Stimulated activated CD4-positive, alpha-beta T cell treated with anti-CD3 and anti-CD28 coated beads, Interleukin-4, amount 100 ng/mL, for 48 hours (primary cell): Measurements from ENCODE around the gene LRRC4C.

Source experiments
- DNase-seq, 2 donors: peaks; one replicate each; pipeline ENCODE4 v3.0.0-alpha.2; 2020; ENCODE audit warnings: low read depth in 2 of 2

LRRC4C gene

DNA sequence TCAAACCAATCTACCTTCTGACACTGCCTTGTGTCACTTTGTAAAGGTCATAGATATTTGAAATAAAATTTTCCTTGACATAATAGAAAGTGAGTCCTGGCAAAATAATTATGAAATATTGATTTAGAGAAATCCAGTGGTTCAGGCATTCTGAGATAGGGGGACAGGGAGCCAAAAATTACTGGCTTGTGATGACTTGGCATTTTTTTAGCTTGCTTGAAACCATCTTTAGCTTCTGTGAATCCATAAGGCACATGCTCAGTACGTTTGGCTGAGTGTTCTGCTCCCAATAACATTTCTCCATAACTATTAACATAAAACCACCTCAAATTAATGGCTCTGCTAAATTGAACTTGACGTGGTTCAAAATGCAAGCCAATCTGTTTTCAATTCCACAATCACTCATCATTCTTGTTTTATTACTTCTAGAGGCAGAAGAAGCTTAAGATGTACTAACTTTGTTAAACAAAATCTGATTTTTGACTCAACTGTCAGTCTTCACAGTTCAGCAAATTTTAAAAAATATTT, 209.0 kb downstream of the LRRC4C start:
- no peak for DNase-seq

DNA sequence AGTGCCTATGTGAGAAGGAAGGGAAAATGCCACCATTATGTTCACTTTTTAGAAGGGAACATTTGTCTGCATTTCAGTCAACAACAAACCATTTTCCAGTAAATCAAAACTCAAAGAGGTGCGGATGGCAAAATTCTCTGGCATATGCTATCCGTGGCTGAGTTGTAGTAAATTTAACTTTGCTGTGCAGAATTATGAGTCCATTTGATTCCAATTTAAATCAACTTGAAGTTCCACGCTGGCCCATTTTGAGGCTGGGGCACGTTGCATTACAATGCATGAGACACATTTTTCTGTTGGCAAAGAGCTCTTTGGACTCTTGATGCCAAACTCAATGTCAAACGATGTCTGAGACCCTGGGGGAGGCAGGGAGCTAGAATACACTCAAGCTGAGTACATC, 211.8 kb downstream of the LRRC4C start:
- DNase-seq, result no peak

DNA sequence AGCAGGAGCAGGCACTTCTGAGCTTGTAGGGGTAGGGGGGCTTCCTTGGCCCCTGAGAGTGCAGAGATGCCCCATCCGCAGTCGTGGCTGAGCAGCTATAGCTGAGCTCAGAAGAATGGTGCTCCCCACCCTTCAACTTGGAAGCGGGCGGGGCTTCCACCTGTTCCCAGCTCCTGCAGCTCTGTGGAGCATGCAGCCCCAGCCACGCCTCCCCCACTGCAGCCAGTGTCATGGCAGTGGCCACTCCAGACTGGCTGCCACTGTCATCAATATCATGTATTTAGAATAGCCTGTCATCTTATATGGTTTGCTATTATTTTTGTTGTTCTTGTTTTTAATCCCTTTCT, 213.1 kb downstream of the LRRC4C start:
- DNase-seq, result no peak

DNA sequence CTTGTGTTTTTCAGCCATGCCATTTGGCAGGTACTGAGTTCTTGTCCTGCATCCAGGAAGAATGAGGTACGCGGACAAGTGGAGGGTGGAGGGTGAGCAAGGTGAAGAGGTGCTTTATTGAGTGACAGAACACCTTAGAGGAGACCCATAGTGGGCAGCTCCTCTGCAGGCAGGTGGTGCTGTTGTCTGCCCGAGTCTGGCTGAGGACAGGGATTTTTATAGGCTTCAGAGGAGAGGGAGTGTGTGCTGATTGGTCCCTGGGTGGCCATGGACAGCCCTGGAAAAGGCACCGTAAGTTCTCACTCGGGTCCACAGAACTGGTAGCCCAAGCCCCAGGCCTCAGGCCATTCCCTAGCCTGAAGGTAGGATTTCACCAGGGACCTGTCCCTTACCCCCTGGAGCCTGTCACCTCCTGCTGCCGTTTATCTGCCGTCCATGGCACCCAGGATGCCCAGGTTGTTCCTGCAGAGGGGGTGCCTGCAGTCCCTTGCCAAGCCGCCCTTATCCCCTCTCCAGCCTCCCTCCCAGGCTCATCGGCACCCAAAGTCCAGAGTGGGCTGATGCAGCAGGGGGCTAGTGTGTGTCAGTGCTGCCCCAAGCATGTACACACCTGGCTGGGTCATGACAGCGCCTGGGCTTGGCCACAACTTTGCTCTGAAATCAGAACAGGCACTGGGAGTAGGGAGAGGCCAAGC, 213.6 kb downstream of the LRRC4C start:
- DNase-seq, result no peak

DNA sequence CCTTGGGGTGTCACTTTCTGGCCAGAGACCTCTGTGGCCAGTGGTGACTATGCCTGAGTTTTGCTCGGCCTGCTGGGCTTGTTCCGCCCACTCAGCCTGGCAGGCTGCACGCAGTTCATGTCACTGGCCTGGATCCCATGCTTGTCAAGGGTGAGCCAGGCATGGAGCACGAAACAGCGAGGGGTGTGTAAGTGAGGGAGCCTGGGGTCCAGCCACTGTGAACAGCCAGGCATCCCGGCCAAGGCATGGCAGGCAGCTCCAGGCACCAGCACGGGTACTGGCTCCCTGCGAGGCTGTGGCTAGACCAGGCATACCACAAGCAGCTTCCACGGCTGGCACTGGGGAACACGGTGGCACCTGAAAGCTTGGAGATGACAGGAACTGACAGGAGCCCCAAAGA, 214.3 kb downstream of the LRRC4C start:
- no peak for DNase-seq

DNA sequence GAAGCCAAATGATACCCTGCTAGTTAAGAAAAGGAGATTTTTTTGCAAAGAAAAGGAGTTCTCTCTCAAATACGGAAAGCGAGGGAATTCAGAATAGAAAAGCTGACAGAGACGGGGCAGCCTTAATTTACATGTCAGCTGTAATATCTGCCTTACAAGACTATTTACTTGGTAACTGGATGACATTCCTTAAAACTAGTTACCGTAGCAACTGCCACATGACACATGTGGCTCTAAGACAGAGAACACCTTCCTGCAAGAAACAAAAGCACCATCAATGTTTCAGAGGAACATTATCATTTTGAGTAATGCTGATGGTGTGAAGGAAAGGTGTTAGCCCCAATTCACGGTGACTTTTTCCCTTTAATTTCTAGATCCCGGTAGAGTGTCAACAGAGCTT, 222.1 kb downstream of the LRRC4C start:
- DNase-seq, result no peak

GRCh38 chr11:41235668-41236067, 223.8 kb downstream of the LRRC4C start:
- no peak for DNase-seq

DNA sequence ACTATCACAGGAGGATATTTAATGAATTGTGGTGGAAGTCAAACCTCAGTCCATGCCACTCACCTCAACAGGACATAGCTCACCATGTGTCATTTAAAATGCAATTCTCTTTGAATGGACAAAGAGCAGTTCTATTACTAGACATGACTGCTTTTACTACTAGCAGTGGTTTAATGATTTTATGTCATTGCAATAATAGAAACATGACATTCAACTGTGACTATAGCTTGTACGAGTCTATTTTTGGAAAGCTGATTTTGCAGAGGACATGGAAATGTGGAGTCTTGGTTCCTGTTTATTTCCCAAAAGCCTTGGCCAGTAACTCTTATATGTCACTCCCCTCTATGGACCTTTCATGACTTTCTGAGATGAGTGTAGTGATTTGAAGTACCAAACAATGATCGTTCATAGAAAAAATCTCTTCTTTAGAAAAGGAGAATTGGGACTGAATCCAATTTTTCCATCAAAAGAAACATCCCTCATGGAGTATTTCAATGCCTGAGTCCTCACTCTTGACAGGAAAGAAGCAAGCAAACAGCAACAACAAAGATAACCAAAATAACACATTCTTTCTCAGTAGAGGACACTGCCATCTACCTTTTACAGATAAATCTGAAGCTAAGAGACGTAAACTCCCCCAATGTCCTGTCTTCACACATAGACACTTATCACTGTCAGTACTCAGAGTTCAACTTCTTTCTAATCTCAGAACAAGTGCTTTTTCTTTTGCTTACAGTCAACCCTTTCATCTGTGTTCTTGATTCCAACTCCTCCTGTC, 233.4 kb downstream of the LRRC4C start:
- DNase-seq, result no peak

DNA sequence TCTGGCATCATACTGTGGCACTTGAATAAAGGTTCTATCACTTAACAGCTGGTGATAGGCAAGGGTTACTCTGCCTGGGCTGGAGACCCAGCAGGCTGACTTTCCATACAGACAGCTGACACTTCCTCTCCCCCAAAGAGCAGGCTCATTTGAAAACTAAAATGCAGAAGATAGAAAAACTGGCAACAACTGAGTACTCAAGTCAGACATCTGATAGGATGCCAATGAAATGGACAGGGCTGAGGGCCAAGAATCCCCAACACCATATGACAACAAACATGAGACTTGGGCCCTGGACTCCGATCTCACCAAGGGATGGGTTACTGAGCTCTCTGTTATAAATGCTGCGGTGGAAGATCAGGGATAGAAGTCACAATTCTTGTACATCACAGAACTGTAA, 237.2 kb downstream of the LRRC4C start:
- DNase-seq, result no peak

- no peak for DNase-seq
These were observed 253.1 kb downstream of the LRRC4C start for GRCh38 chr11:41206388-41206787.

- DNase-seq, result peak in 1 of 2 donors; percentile 3
These were observed 258.3 kb downstream of the LRRC4C start for GRCh38 chr11:41201156-41201555.

DNA sequence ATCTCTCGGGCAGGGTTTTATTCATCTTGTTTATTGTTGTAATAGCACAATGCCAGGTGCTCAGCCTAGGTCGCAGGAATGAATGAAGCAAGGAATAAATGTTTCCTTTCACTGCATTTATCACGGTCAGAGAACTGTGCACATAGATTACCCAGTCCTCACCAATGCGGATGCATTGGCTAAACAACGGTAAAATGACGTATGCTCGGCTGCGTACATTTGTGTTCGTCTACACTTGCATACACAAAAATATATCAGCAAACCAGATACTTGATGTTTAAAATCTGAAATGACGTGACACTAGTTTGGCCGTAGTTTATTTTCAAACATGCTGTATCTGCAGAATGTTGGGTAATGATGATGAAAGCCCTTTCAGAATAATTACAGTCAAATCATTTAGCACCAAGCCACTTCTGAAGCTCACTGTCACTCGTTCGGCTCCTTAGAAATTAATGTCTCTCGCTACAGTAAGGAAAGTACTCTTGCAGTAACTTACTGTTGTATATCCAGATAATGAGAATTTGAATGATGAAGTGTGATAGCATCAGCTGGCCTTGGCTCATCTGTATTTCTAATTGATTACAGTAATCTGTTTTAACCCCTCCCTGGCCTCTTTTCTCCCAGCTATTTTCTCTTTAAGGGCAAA, 268.9 kb downstream of the LRRC4C start:
- no peak for DNase-seq

DNA sequence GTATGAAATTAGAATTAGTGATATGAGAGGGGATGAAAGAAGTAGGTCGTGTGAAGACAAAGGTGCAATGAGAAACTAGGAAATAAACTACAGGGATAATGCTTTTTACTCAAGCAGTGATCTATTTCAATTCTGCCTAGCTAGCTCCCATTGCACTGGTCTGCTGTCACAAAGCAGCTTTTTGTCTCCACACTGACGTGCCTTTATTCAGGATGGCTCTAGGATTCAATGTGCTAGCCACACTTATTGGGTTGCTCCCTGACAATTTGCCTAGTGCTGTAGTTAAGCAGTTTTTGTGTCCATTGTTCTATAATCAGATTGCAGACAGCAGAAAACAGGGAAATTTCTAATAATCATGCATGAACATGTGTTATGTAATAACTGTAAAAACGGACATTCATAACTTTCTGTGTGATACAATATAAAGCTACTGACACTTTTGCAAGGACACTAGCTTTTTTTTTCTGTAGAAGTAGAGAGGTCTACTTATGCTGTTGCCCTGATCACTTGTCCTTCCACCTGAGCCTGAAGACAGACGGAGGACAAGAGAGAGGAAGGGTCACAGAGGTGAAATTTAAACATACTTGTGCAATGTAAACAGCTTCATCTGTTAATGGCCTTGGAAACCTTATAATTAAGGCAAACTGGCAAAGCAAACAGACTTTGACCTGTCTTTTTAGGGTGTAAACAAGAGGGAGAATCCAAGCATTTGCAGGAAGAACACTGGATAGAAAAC, 269.6 kb downstream of the LRRC4C start:
- DNase-seq, result no peak

GRCh38 chr11:41177791-41178190, 281.7 kb downstream of the LRRC4C start:
- DNase-seq, result no peak

- DNase-seq, result no peak
These were observed 284.0 kb downstream of the LRRC4C start for GRCh38 chr11:41175304-41175972.

- no peak for DNase-seq
These were observed 313.1 kb downstream of the LRRC4C start for GRCh38 chr11:41146326-41146725.

DNA sequence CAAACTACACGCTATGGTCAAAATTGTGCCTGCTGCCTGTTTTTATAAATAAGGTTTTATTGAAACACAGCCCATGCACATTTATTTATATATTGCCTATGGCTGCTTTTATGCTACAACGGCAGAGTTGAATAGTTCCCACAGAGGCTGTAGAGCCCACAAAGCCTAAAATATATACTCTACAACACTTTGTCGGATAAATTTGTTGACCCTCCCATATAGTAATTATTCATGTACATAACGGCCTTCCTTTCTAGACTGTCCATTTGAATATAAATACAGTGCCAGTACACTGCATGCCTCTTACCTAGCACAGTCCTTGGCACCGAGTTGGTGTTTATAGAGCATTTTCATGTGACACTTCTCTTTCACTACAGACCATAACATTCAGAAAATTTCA, 314.0 kb downstream of the LRRC4C start:
- no peak for DNase-seq

GRCh38 chr11:41134971-41135370, 324.5 kb downstream of the LRRC4C start:
- no peak for DNase-seq

- DNase-seq, result no peak
These were observed 326.4 kb downstream of the LRRC4C start for GRCh38 chr11:41133023-41133422.

GRCh38 chr11:41121600-41121999, 337.9 kb downstream of the LRRC4C start:
- DNase-seq, result no peak

- DNase-seq, result no peak
These were observed 340.0 kb downstream of the LRRC4C start for GRCh38 chr11:41119484-41119883.

DNA sequence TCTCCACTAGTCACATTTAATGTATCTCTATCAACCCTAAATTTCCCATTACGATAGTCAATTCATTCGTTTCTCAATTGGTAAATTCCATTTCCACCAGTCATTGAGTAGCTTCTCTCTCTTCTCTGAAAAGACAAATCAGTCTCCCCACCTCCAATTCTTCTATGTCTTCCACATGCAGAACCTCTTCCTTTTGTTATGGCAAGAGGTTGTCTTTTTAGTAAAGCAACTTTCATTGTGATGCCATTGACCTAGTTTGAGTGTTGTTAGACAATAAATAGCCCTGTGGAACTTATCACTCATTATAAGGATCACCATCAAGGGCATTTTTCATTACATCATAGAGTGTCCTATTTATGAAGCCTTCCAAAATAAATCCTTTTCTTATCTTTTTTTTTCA, 340.9 kb downstream of the LRRC4C start:
- DNase-seq, result no peak
